ENCODE measurements around the gene NCAM2. TPM values are rescaled to one million over a fixed set of nuclear protein-coding genes. Genes with fewer than 3 reads are reported as not detected.

Gene NCAM2
- total and polyA plus RNA-seq, 2 of the 8 experiments (the other 6 are each of a cell fraction or from before 2014, with no cell fraction given), result 0.14 to 1.1 TPM

DNA sequence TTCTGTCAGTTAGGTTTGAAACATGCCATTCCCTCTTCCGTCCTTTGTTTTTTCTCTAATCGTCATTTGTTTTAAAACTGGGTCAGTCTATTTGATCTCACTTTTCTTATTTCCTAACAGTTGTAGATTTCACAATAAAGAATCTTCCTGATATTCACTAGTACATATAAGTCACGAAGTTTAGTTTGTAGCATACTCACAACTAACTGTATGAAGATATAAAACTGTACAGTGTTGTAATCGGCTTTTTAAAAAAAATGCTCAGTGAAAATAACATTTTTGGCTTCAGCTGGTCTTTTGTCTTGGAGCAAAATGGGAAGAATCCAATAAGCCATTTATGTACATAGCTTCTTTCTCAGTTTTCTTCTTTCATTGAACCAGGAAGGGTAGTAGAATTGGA is 78.3 kb downstream of the NCAM2 start:
- POLR2A ChIA-PET (ENCODE audit: partially characterized antibody), result no interaction called here
- Histone ChIP-seq H3K23ac (ENCODE audit: insufficient read length) (no peak overlapping the region), H2BK120ac (replicated peaks; ENCODE audit: low read depth, low read length) (no peak overlapping the region), H2BK5ac (ENCODE audit: low read depth, low read length) (no peak overlapping the region), H4K8ac (ENCODE audit: extremely low read depth, insufficient read depth, low read length) (no peak overlapping the region), H3K18ac (ENCODE audit: extremely low read depth, low read length) (no peak overlapping the region), H2BK12ac (ENCODE audit: low read depth, low read length) (no peak overlapping the region), H2AFZ (ENCODE audit: low read length) (no peak overlapping the region; the same call in 1 of the 2 replicates), H3K14ac (ENCODE audit: insufficient read length) (no peak overlapping the region), H3K56ac (replicated peaks; ENCODE audit: insufficient read length, low read depth, low read length) (no peak overlapping the region), H4K20me1 (replicated peaks in 1 of 2; ENCODE audit: control insufficient read depth in 1 of 2, insufficient read depth in 2 of 2, low read length in 2 of 2) (no peaks in the 10 kb centered on the region), H3K9ac (replicated peaks in 1 of 4; ENCODE audit: extremely low read depth in 1 of 4, low read depth in 3 of 4, low read length in 3 of 4) (no peak overlapping the region), H2AK5ac (ENCODE audit: low read depth, low read length) (no peak overlapping the region), H2BK20ac (ENCODE audit: low read length) (no peak overlapping the region), H3K27me3 (replicated peaks in 1 of 4; ENCODE audit: control insufficient read depth in 3 of 4, extremely low read depth in 1 of 4, insufficient read depth in 3 of 4, low read length in 3 of 4) (no peaks in the 10 kb centered on the region), H3K23me2 (ENCODE audit: low read depth, low read length) (no peaks in the 10 kb centered on the region), H3K4me1 (replicated peaks in 1 of 4; ENCODE audit: control insufficient read depth in 3 of 4, insufficient read depth in 4 of 4, low read length in 3 of 4) (no peaks in the 10 kb centered on the region), H3K9me3 (ENCODE audit: insufficient read depth in 2 of 2, low read depth in 1 of 2, low read length in 1 of 2) (no peaks in the 10 kb centered on the region), H4K91ac (replicated peaks; ENCODE audit: insufficient read length, low read length) (no peak overlapping the region), H2BK15ac (ENCODE audit: low read length) (no peak overlapping the region), H3K4ac (replicated peaks; ENCODE audit: insufficient read length, low read depth, low read length) (no peak overlapping the region), H4K5ac (ENCODE audit: insufficient read length, low read depth, low read length) (no peak overlapping the region), H3K79me2 (ENCODE audit: control insufficient read depth in 1 of 2, insufficient read depth in 2 of 2, low read length in 2 of 2) (no peaks in the 10 kb centered on the region), H3K4me3 (ENCODE audit: extremely low read depth in 1 of 4, insufficient read depth in 2 of 4, low read depth in 3 of 4, low read length in 4 of 4) (no peak overlapping the region), H3K27ac (ENCODE audit: low read depth, low read length) (no peak overlapping the region), H3K36me3 (ENCODE audit: control insufficient read depth in 2 of 4, insufficient read depth in 4 of 4, low read length in 3 of 4) (no peaks in the 10 kb centered on the region), H3K4me2 (ENCODE audit: insufficient read depth in 1 of 2, low read depth in 2 of 2, low read length in 2 of 2) (no peak overlapping the region), H3K79me1 (ENCODE audit: low read depth, low read length) (no peaks in the 10 kb centered on the region)
- 91% methylated on average over 4 of the region's 4 CpGs; no CpG with 5 or more reads in 1 of the 2 experiments for WGBS, 2 experiments (ENCODE audit: extremely low coverage in 1 of 2, insufficient coverage in 1 of 2, insufficient read length in 1 of 2, insufficient replicate concordance in 2 of 2, low coverage in 1 of 2, low lambda C conversion rate in 2 of 2, missing lambda C conversion rate in 1 of 2)
- DNase-seq (ENCODE audit: low read depth in 1 of 2, low spot score in 2 of 2) (no peak), FAIRE-seq (no peak)
- CTCF ChIA-PET (ENCODE audit: partially characterized antibody), result no interaction called here
- TF ChIP-seq, protein P1, sequence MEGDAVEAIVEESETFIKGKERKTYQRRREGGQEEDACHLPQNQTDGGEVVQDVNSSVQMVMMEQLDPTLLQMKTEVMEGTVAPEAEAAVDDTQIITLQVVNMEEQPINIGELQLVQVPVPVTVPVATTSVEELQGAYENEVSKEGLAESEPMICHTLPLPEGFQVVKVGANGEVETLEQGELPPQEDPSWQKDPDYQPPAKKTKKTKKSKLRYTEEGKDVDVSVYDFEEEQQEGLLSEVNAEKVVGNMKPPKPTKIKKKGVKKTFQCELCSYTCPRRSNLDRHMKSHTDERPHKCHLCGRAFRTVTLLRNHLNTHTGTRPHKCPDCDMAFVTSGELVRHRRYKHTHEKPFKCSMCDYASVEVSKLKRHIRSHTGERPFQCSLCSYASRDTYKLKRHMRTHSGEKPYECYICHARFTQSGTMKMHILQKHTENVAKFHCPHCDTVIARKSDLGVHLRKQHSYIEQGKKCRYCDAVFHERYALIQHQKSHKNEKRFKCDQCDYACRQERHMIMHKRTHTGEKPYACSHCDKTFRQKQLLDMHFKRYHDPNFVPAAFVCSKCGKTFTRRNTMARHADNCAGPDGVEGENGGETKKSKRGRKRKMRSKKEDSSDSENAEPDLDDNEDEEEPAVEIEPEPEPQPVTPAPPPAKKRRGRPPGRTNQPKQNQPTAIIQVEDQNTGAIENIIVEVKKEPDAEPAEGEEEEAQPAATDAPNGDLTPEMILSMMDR (IDR thresholded peaks at IDR 0.05; ENCODE audit: control extremely low read depth in 1 of 3, insufficient read depth in 1 of 3, low read depth in 1 of 3, low read length in 3 of 3), result no peak
- TF ChIP-seq RAD21 (IDR thresholded peaks at IDR 0.05 in 1 of 2, conservative IDR thresholded peaks at IDR 0.05 in 1 of 2; ENCODE audit: low read depth in 2 of 2, low read length in 2 of 2), result no peak
- TF ChIP-seq, protein P2, sequence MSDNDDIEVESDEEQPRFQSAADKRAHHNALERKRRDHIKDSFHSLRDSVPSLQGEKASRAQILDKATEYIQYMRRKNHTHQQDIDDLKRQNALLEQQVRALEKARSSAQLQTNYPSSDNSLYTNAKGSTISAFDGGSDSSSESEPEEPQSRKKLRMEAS (IDR thresholded peaks at IDR 0.05), result no peak
